CD4-positive, alpha-beta T cell treated with Interleukin-17A for 1 hour (primary cell): Measurements from ENCODE around the gene UBE2N.
"Not testable (repeated sequence)": the region's sequence is repeated elsewhere in the genome, so short reads cannot be mapped to it uniquely, and the experiment has no call there.

Experiments
- DNase-seq: peaks from one replicate; pipeline ENCODE4 v3.0.0-alpha.2; 2020

The UBE2N gene

GRCh38 chr12:93442411-93443340, 929 bp upstream of the UBE2N start:
- no peak for DNase-seq

- peak; percentile 54 for DNase-seq
Measured at GRCh38 chr12:93441081-93441616, 598 bp downstream of the UBE2N start.

- no peak for DNase-seq
Measured at GRCh38 chr12:93440043-93440835, 1.5 kb downstream of the UBE2N start.

- DNase-seq, result no peak
Measured at GRCh38 chr12:93438266-93439050, 3.3 kb downstream of the UBE2N start.

GRCh38 chr12:93434256-93434865, 7.4 kb downstream of the UBE2N start:
- no peak for DNase-seq

- not testable (repeated sequence) for DNase-seq
Measured at GRCh38 chr12:93432031-93432430, 9.7 kb downstream of the UBE2N start.

GRCh38 chr12:93430280-93430679, 11.5 kb downstream of the UBE2N start:
- no peak for DNase-seq

GRCh38 chr12:93429852-93430251, 11.9 kb downstream of the UBE2N start:
- DNase-seq, result no peak

GRCh38 chr12:93429448-93429847, 12.3 kb downstream of the UBE2N start:
- no peak for DNase-seq

GRCh38 chr12:93427779-93428564, 13.8 kb downstream of the UBE2N start:
- no peak for DNase-seq

GRCh38 chr12:93426412-93426805, 15.3 kb downstream of the UBE2N start:
- no peak for DNase-seq

GRCh38 chr12:93425736-93426411, 15.9 kb downstream of the UBE2N start:
- DNase-seq, result no peak

GRCh38 chr12:93422050-93422449, 19.7 kb downstream of the UBE2N start:
- DNase-seq, result no peak

GRCh38 chr12:93419388-93420034, 22.2 kb downstream of the UBE2N start:
- peak; percentile 67 for DNase-seq

GRCh38 chr12:93417967-93418480, 23.7 kb downstream of the UBE2N start:
- no peak for DNase-seq

- no peak for DNase-seq
Measured at GRCh38 chr12:93415723-93416464, 25.9 kb downstream of the UBE2N start.

GRCh38 chr12:93413064-93413463, 28.7 kb downstream of the UBE2N start:
- no peak for DNase-seq

GRCh38 chr12:93412396-93412795, 29.4 kb downstream of the UBE2N start:
- DNase-seq, result not testable (repeated sequence)

GRCh38 chr12:93411060-93411459, 30.7 kb downstream of the UBE2N start:
- peak; percentile 21 for DNase-seq
